HCT116 (cell line): ENCODE results near the gene WNT9B. TPM values are rescaled to one million over a fixed set of nuclear protein-coding genes. Genes with fewer than 3 reads are reported as not detected.

ENCODE experiments used
- ATAC-seq: fragments of 200-7000 bp; cut with Tn5 transposase; 2 replicates; pipeline ENCODE4 v1.9.1; 2020; ENCODE audit warnings: mild to moderate bottlenecking, moderate library complexity
- BruUV-seq: library from RNA; stranded (reverse); fragments of 400-500 nt; replicated peaks from 2 replicates; lab custom pipeline; 2021; lab: Mats Ljungman, UMichigan
- CTCF ChIA-PET: fragments of 300-600 bp; sonication (Branson Sonifier 250); formaldehyde crosslinking; loops from one replicate; lab custom pipeline; 2021; ENCODE audit warnings: antibody characterized with exemption; lab: Charles Lee
- POLR2A ChIA-PET: fragments of 300-600, 350-600 bp; sonication (Branson Sonifier 250); formaldehyde crosslinking; loops from one replicate; lab custom pipeline; 2021; ENCODE audit warnings: antibody characterized with exemption; lab: Charles Lee
- RAD21 ChIA-PET, 2 experiments: fragments of 300-600 bp; sonication (Branson Sonifier 250); formaldehyde crosslinking; loops; one replicate each; lab custom pipeline; 2023; ENCODE audit warnings: low total read pairs in 2 of 2; ENCODE audit not compliant: uncharacterized antibody in 2 of 2, unreplicated experiment in 2 of 2, low non-redundant PET in 1 of 2; lab: Charles Lee
- DNase-seq: peaks from one replicate; pipeline ENCODE4 v3.0.0-alpha.2; 2010; ENCODE audit warnings: low read depth, low spot score
- H2AFZ ChIP-seq: fragments of 200-600 bp; shearing (Covaris generic), sonication (generic); 2 replicates; pipeline ENCODE4 v1.6.1; 2017; ENCODE audit warnings: low read depth, mixed run types, mixed read lengths, antibody characterized with exemption, low read length; ENCODE audit not compliant: poor library complexity, severe bottlenecking
- H3K27ac ChIP-seq: 2 replicates; pipeline ENCODE4 v1.5.1; 2012; ENCODE audit warnings: low read depth, low read length
- H3K27me3 ChIP-seq: fragments of 200-600 bp; sonication (generic); 2 replicates; pipeline ENCODE4 v1.6.1; 2016; ENCODE audit warnings: mixed run types, low read length, mixed read lengths; ENCODE audit not compliant: insufficient read depth
- H3K36me3 ChIP-seq, 2 experiments: fragments of 200-500 bp in 1 of 2; fragments of 200-600 bp in 1 of 2; sonication (Bioruptor generic) in 1 of 2; sonication (generic) in 1 of 2; 2 replicates each; pipeline versions ENCODE4 v1.5.1 to v1.6.1; 2014 to 2016; ENCODE audit warnings: low read length in 2 of 2, inconsistent platforms in 1 of 2, mixed read lengths in 1 of 2, mixed run types in 1 of 2; ENCODE audit not compliant: insufficient read depth in 2 of 2, control insufficient read depth in 1 of 2
- H3K4me1 ChIP-seq, 2 experiments: fragments of 200-600 bp in 1 of 2; sonication (generic) in 1 of 2; 2 replicates each; pipeline versions ENCODE4 v1.5.1 to v1.6.1; 2012 to 2017; ENCODE audit warnings: low read length in 2 of 2, inconsistent platforms in 1 of 2, mild to moderate bottlenecking in 1 of 2, mixed read lengths in 1 of 2, mixed run types in 1 of 2, moderate library complexity in 1 of 2; ENCODE audit not compliant: insufficient read depth in 2 of 2, control insufficient read depth in 1 of 2
- H3K4me2 ChIP-seq: fragments of 200-600 bp; sonication (generic); 2 replicates; pipeline ENCODE4 v1.6.1; 2017; ENCODE audit warnings: mixed run types, low read length, mixed read lengths
- H3K4me3 ChIP-seq, 2 experiments: fragments of 200-600 bp in 1 of 2; sonication (generic) in 1 of 2; replicated peaks in 1 of 2; 2 replicates each; pipeline ENCODE4 v1.5.1; 2011 to 2016; ENCODE audit warnings: low read length in 2 of 2, control low read depth in 1 of 2, low read depth in 1 of 2, mild to moderate bottlenecking in 1 of 2, mixed read lengths in 1 of 2, mixed run types in 1 of 2
- H3K79me2 ChIP-seq: fragments of 200-600 bp; sonication (generic); 2 replicates; pipeline ENCODE4 v1.6.1; 2017; ENCODE audit warnings: mild to moderate bottlenecking, mixed run types, low read length, moderate library complexity, mixed read lengths; ENCODE audit not compliant: insufficient read depth
- H3K9ac ChIP-seq: fragments of 200-600 bp; sonication (generic); 2 replicates; pipeline ENCODE4 v1.6.1; 2016; ENCODE audit warnings: low read length, mixed read lengths
- H3K9me2 ChIP-seq: fragments of 200-600 bp; sonication (generic), shearing (Covaris generic); 2 replicates; pipeline ENCODE4 v1.6.1; 2017; ENCODE audit warnings: mixed run types, mild to moderate bottlenecking, moderate library complexity; ENCODE audit not compliant: insufficient read depth
- H3K9me3 ChIP-seq, 2 experiments: fragments of 200-500 bp in 1 of 2; fragments of 200-600 bp in 1 of 2; sonication (Bioruptor generic) in 1 of 2; sonication (generic) in 1 of 2; 2 replicates each; pipeline ENCODE4 v1.6.1; 2014 to 2017; ENCODE audit warnings: low read length in 2 of 2, mixed read lengths in 2 of 2, inconsistent platforms in 1 of 2, low read depth in 1 of 2, mild to moderate bottlenecking in 1 of 2, mixed run types in 1 of 2, moderate library complexity in 1 of 2; ENCODE audit not compliant: control insufficient read depth in 1 of 2, insufficient read depth in 1 of 2
- H4K20me1 ChIP-seq: fragments of 200-600 bp; sonication (generic), shearing (Covaris generic); 2 replicates; pipeline ENCODE4 v1.6.1; 2017; ENCODE audit warnings: mixed run types, mild to moderate bottlenecking, moderate library complexity; ENCODE audit not compliant: insufficient read depth
- CBX3 ChIP-seq: IDR thresholded peaks from 2 replicates; pipeline ENCODE4 v1.6.1; 2012; ENCODE audit warnings: low read depth
- CTCF ChIP-seq, 3 experiments: fragments of 200-600 bp in 1 of 3; sonication (generic) in 1 of 3; IDR thresholded peaks in 2 of 3; conservative IDR thresholded peaks in 1 of 3; 2 replicates each; pipeline ENCODE4 v1.5.1; 2012 to 2017; ENCODE audit warnings: low read depth in 2 of 3, low read length in 2 of 3, antibody characterized with exemption in 1 of 3, borderline replicate concordance in 1 of 3, control low read depth in 1 of 3, mild to moderate bottlenecking in 1 of 3, mixed read lengths in 1 of 3, mixed run types in 1 of 3, moderate library complexity in 1 of 3; ENCODE audit not compliant: insufficient read depth in 1 of 3
- EZH2 ChIP-seq: fragments of 200-600 bp; sonication (generic); IDR thresholded peaks from 2 replicates; pipeline ENCODE4 v1.6.1; 2017; ENCODE audit warnings: antibody characterized with exemption, mixed run types
- FOSL1 ChIP-seq: IDR thresholded peaks from 2 replicates; pipeline ENCODE4 v1.6.1; 2012; ENCODE audit warnings: low read depth
- POLR2AphosphoS5 ChIP-seq: IDR thresholded peaks from 2 replicates; pipeline ENCODE4 v1.6.1; 2011; ENCODE audit warnings: mild to moderate bottlenecking, low read depth, low read length, moderate library complexity
- SP1 ChIP-seq: IDR thresholded peaks from 2 replicates; pipeline ENCODE4 v1.6.1; 2012; ENCODE audit warnings: low read depth
- ZBTB33 ChIP-seq: IDR thresholded peaks from 2 replicates; pipeline ENCODE4 v1.6.1; 2011; ENCODE audit warnings: mild to moderate bottlenecking, low read length, moderate library complexity; ENCODE audit not compliant: insufficient replicate concordance; ENCODE audit errors: extremely low read depth
- ZFX ChIP-seq: fragments of 450-650 bp; IDR thresholded peaks from 2 replicates; pipeline ENCODE4 v1.6.1; 2017
- intact Hi-C: fragments of 100-400 bp; cut with micrococcal nuclease; formaldehyde crosslinking; loops from 2 replicates; pipeline ENCODE4 v1.10.0; 2022
- total RNA-seq: library from RNA; stranded (reverse); gene quantifications from one replicate; pipeline ENCODE4 v1.2.1, GENCODE V29; 2021; ENCODE audit not compliant: unreplicated experiment

Gene WNT9B
- total RNA-seq, 1 experiment from 2014 or later: not detected

- H3K4me2 ChIP-seq: no peak overlapping the region
- intact Hi-C loops: no loop called here
- H3K4me1 ChIP-seq: no peaks in the 10 kb centered on the region
- no peak overlapping the region for H2AFZ ChIP-seq
- ATAC-seq (no peak), DNase-seq (no peak)
- no TSS peak for BruUV-seq
- peaks cover 14% of the 10 kb centered on the region; the same call in 1 of the 2 replicates for H3K27me3 ChIP-seq
- H3K36me3 ChIP-seq: no peaks in the 10 kb centered on the region
- TF ChIP-seq CTCF (IDR thresholded peaks at IDR 0.05 in 2 of 3, conservative IDR thresholded peaks at IDR 0.05 in 1 of 3; ENCODE audit: borderline replicate concordance in 1 of 3, insufficient read depth in 1 of 3, low read depth in 2 of 3, low read length in 2 of 3): no peak
- no peak for TF ChIP-seq FOSL1
- no peak for TF ChIP-seq SP1
- no peak for TF ChIP-seq POLR2AphosphoS5
- TF ChIP-seq EZH2: no peak
- TF ChIP-seq CBX3: no peak
- TF ChIP-seq ZFX: no peak
- TF ChIP-seq ZBTB33: no peak
- no peaks in the 10 kb centered on the region for H3K79me2 ChIP-seq
- POLR2A ChIA-PET: no interaction called here
- CTCF ChIA-PET: interaction anchor here (0.6 kb wide), 1 partner anchor 1840 kb away, joined by 3 read pairs; no protein-coding TSS in a partner anchor
- no peaks in the 10 kb centered on the region for H4K20me1 ChIP-seq
- RAD21 ChIA-PET: no interaction called here
- H3K4me3 ChIP-seq: no peak overlapping the region
- H3K9me2 ChIP-seq: no peaks in the 10 kb centered on the region
- no peak overlapping the region for H3K9ac ChIP-seq
- H3K9me3 ChIP-seq: no peaks in the 10 kb centered on the region
- no peak overlapping the region for H3K27ac ChIP-seq
These were observed 38.1 kb downstream of the WNT9B start for GRCh38 chr17:46889519-46889918.
